Endometrial microvascular endothelial cells (primary cell): ENCODE measurements around the gene SCYGR6. TPM values are rescaled to one million over a fixed set of nuclear protein-coding genes. Genes with fewer than 3 reads are reported as not detected.
"Not testable (repeated sequence)": the region's sequence is repeated elsewhere in the genome, so short reads cannot be mapped to it uniquely, and the experiment has no call there.

Experiments used
- in situ Hi-C: cut with HindIII; loops from 2 replicates; pipeline ENCODE4 v1.10.0; 2017; ENCODE audit warnings: low sequenced_read_pairs, low pct_unique_long_range_greater_than_20kb; ENCODE audit errors: inconsistent ontology term
- total RNA-seq: library from RNA; depleted of rRNA; stranded (reverse); fragments of >200 nt; gene quantifications from one replicate; pipeline ENCODE4 v1.2.3, GENCODE V29; 2015; ENCODE audit errors: inconsistent ontology term

SCYGR6 gene, protein sequence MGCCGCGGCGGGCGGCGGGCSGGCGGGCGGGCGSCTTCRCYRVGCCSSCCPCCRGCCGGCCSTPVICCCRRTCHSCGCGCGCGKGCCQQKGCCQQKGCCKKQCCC
- not detected for total RNA-seq

DNA sequence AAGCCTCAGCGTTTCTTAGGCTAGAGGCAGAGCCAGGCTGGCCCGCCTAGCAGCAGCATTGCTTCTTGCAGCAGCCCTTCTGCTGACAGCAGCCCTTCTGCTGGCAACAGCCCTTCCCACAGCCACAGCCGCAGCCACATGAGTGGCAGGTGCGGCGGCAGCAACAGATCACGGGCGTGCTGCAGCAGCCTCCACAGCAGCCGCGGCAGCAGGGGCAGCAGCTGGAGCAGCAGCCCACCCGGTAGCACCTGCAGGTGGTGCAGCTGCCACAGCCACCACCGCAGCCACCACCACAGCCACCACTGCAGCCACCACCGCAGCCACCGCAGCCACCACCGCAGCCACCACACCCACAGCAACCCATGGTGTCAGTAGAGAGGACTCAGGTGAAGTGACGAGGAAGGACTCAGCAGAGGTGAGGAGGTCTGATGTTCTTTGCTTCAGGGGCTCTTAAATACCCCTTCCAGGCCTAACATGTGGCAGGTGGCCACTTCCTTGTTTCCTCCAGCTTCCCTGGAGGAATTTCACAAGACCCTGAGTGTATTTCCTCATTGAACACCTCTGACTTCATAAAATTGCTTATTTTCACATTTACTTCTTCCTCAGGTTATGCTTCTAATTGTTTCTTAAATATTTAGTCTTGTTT is at the start of gene SCYGR6:
Gene SCYGR6, minus strand, starts transcription at position 364 of the 646 bp plus-strand sequence. Its CDS starts 0 bp downstream, at position 364.
- in situ Hi-C loops = no loop called here

DNA sequence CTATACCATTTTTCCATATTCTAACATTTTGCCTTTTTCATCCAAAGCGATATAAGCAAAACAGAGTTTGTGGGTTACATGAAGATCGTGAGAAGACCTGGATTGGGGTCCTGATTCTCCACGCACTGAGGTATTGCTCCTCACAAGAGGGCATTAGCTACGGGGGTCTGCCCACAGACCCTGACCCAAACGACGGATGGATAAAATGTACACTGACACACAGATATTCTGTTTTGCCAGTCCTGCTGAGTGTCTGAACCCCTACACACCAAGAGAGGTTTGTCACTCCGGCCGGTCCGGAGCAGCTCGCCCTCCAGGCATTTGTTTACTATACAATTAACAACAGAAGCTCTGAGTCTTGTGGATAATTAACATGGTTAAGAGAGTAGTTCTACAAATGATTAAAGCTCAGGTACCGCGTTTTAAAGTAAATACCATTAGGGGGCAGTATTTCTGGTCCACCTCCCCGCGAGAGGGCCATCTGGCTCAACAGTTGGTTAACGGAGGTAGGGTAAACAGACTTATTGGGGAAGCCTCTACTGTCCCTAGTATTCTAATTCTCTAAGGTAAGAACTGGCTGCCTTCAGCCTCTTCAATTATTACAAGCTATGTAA is 49.6 kb upstream of the SCYGR6 start:
- in situ Hi-C loops = no loop called here

DNA sequence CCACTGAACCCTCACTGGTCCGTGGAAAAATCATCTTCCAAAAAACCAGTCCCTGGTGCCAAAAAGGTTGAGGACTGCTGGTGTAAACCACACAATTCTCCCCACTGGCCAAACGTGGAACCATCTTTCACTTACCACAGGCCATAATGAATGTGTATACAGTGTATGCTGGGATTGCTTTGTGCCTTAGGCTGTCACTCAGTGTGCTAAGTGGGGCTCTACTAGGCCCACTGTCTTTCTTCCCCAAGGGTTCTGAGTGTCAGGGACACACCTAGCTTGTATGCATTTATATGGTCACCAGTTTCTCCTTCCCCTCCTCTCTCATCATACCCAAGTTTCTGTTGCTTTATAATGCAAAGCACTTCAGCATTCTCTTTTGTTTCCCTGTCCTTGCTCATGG is 48.4 kb upstream of the SCYGR6 start:
- in situ Hi-C loops = no loop called here

DNA sequence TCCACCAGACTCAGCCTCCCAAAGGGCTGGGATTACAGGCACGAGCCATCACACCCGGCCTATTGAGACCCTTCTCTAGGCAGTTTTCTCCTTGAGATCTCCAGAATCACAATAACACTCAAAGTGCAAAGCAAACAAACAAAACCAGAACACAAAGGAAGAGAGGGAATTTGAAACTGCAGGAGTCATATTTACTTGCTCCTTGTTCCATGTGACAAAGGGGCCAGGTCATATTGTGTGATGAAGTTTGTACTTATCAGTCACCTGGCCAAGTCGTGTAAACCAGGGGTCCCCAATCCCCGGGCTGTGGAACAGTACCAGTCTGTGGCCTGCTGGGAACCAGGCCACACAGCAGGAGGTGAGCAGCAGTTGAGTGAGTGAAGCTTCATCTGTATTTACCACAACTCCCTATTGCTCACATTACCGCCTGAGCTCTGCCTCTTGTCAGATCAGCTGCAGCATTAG is 47.7 kb upstream of the SCYGR6 start:
- in situ Hi-C loops = no loop called here

DNA sequence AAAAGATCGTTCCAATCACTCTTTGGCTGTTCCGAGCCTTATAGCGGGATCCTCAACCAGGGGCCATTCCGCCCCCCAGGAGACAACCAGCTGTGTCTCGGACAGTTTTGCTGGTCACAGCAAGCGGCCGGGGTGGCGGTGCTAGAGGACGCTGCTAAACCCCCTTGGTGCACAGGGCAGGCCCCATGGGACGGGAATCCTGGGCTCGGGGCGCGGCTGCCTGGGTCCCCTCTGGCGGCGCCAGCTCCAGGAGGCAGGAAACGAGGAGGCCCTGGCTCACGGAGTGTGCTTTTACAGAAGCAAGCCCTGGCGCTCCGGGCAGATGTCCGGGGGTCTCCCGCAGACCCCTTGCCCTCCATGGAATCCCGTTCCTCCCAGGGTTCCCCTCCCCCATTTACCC is 43.3 kb upstream of the SCYGR6 start:
- in situ Hi-C loops = no loop called here

DNA sequence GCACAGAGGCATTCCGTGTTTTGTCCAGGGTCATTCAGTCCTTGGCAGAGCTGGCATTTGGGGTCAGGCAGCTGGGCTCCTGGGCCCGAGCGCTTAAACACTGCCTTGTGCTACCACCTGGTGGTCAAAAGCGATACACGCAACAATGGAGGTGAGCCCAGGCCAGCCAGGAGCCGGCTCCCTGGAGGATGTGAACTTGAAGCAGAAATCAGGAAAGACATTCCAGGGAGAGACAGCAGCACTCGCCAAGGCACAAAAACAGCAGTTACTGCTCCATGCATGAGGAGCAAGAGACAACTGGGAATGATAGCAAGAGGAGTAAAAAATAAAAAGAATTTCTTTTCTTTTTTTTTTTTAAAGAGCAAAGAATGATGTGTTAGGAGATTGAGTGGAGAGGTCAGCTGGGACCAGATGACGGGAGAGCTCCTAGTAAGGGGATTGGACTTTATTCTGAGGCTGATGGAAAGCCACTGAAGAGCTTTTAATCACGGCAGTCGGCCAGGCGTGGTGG is 41.9 kb upstream of the SCYGR6 start:
- in situ Hi-C loops = no loop called here

DNA sequence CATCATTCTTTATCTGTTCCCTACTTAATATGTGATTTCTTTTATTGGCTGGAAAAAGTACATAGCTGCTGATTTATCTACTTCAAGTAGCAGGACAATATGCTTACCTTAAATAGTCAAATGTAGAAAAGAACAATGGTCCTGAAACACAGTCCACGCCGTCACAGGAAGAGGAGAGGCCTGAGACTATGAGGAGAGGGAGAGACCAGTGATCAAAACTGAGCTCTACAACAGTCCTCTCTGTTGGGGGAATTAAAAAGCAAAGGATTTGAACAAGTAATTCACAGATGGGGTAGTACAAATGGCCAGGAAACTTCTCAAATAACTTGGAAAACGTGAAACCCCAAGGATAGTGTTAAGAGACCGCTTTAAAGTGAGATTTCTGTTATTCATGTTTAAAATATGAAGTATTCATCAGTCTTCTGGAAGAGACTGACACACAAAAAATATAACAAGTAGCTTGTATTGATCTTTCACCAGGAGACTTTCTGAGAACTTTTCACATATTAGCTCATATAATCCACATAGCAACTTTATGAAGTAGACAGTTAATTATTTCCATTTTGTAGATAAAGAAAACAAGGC is 41.3 kb upstream of the SCYGR6 start:
- in situ Hi-C loops = no loop called here

DNA sequence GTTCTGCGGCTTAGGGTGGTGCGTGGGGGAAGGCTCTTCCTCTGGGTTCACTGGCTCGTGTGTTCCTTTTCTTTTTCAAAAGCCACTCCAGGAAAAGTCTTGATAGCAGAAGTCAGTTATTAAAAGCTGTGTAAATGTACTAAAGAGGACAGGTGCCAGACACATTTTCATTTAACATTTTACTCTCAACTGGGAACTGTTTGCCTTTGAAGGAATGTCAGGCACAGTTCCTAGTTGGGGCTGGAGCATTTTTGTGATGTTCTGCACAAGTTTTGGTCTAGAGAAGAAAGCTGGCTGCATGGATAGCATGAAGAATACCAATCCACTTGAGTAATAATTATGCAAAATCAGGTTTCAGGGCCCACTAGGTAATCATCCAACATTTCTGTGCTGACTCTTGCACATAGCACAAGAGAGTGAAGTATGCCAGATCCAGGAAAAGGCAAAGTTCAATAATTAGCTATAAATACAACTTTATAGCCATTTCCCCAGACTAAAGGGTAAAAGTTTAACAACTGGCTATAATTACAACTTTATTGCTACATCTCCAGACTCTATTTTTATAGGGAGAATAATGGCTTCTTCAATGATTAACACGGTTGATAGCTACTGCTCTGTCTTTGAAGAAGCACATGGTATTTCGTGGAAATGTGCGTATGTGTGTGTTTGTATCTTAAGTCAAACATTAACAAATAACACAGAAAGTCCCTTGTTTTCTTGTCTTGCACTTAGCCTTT is 37.4 kb upstream of the SCYGR6 start:
- in situ Hi-C loops = no loop called here

DNA sequence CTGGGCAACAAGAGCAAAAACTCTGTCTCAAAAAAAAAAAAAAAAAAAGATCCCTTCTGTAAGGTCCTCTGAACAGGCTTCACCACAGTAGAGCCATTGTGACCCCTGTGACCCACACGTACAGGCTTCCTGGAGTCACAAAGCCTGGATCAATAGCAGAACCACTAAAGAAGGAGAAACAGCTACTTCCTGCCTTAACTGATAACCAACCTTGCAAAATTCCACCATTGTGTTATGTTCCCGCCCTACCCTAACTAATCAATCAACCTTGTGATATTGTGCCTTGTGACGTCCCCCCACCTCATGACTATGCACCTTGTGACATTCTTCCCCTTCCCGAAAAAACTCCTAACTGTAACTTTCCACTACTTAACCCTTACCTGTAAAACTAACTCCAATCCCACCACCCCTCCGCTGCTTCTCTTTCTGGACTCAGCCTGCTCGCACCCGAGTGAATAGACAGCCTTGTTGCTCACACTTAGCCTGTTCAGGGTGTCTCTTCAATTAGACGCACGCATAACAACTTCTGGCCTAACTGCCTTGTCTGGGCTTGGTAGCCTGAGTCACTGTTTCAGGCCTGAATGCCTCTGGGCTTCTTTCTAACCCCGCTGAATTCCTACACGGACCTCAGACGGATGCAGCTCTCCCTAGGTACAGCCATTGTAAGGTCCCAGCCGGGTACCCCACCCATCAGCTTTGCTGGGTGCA is 35.0 kb upstream of the SCYGR6 start:
- in situ Hi-C loops = no loop called here

DNA sequence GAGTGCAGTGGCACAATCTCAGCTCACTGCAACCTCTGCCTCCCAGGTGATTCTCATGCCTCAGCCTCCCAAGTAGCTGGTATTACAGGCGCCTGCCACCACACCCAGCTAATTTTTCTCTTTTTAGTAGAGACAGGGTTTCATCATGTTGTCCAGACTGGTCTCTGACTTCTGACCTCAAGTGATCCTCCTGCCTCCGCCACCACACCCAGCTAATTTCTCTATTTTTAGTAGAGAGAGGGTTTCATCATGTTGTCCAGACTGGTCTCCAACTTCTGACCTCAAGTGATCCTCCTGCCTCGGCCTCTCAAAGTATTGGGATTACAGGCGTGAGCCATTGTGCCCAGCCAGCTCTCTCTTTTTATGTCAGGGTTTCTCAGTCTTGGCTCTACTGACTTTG is 31.7 kb upstream of the SCYGR6 start:
- in situ Hi-C loops = not testable (repeated sequence)

DNA sequence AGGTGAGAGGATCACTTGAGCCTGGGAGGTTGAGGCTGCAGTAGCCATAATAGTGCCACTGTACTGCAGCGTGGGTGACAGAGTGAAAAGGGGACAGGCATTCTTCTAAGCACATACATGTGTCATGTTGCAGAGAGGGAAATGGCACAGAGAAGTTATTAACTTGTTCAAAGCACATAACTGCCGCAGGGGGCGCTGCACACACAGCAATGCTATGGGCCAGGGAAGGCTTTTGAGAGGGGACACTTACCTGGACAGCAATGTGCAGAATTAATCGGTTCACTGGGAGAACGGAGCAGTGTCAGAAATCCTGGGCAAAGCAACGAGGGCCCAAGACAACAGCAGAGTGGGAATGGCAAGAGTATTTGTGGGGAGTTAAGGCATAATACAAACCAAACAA is 23.5 kb upstream of the SCYGR6 start:
- in situ Hi-C loops = no loop called here

DNA sequence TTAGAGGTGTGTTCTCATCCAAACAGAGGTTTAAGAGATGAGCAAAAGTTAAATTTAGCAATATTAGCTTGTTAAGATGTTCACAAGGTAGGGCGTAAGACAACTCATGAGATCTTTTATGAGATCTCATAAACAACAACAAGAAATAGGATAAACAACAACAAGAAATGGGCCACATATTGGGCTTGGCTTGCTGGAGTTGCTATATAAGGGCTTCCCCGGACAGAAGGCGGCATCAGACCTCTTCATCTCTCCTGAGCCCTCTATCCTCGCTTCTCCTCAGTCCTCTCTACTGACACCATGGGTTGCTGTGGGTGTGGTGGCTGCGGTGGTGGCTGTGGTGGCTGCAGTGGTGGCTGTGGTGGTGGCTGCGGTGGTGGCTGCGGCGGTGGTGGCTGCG is 21.0 kb upstream of the SCYGR6 start, which contains the start of gene SCYGR8:
Gene SCYGR8, plus strand, starts transcription at position 301 of the 400 bp plus-strand sequence. Its CDS starts 0 bp downstream, at position 301.
- in situ Hi-C loops = no loop called here

DNA sequence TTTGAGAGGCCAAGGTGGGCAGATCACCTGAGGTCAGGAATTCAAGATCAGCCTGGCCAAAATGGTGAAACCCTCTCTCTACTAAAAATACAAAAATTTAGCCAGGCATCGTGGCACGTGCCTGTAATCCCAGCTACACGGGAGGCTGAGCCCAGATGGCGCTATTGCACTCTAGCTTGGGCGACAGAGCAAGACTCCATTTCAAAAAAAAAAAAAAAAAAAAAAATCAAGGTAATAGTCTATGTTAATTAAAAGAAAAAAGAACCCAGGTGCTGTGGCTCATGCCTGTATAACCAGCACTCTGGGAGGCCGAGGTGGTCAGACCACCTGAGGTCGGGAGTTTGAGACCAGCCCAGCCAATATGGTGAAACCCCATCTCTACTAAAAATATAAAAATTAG is 16.1 kb upstream of the SCYGR6 start:
- in situ Hi-C loops = not testable (repeated sequence)

DNA sequence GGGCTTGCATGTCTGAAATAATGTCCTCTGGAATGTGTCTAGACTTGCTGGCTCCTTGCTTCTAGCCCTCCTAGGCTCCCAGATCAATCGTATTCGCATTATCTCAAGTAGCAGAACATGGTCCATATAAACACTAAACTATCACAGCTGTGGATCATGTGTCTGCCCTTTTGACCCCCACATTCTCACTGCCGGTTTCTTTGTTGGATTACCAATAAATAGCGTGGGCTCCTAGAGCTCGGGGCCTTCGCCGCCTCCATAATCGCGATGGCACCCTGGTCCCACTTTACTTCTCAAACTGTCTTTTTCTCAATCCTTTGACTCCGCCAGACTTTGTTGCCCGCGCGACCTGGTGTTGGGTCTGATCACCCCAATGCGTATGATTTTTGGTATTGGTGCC is 14.8 kb upstream of the SCYGR6 start:
- in situ Hi-C loops = no loop called here

DNA sequence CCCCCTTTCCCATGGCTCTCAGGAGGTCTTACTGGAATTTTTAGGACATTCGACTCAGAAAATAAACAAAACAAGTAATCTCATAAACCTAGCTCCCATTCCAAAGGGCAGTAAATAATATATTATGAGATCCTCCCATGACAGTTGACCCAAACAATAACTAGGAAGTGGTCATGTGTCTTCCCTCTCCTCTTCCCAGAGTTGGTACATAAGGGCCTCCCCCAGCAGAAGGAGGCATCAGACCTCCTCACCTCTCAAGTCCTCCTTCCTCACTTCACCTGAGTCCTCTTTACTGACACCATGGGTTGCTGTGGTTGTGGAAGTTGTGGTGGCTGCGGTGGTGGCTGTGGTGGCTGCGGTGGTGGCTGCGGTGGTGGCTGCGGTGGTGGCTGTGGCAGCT is 3.5 kb upstream of the SCYGR6 start, which contains the start of gene SCYGR7:
Gene SCYGR7, plus strand, starts transcription at position 301 of the 400 bp plus-strand sequence. Its CDS starts 0 bp downstream, at position 301.
- in situ Hi-C loops = no loop called here

DNA sequence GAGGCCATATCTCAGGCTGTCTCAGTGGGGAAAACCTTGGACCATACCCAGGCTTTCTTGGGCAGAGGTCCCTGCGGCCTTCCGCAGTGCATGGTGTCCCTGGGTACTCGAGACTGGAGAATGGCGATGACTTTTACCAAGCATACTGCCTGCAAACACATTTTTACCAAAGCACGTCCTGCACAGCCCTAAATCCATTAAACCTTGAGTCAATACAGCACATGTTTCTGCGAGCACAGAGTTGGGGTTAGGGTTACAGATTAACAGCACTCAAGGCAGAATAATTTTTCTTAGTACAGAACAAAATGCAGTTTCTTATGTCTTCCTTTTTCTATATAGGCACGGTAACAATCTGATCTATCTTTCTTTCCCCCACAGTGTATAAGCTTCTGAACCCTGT is 1.7 kb downstream of the SCYGR6 start:
- in situ Hi-C loops = not testable (repeated sequence)

DNA sequence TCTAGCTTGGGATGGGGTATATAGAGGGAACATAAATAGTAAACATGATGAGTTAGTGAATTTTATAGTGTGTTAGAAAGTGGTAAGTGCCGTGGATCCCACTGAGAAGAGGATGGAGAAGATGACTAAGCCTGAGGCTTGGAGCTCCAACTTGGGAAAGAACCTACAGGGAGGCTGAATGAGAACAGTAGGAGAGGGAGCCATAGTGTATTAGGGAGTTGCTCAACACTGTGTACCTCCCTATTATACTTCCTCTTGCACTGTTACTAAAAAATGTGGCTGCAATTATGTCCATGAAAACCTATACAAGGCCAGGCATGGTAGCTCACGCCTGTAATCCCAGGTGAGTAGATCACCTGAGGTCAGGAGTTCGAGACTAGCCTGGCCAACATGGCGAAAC is 3.9 kb downstream of the SCYGR6 start:
- in situ Hi-C loops = no loop called here

DNA sequence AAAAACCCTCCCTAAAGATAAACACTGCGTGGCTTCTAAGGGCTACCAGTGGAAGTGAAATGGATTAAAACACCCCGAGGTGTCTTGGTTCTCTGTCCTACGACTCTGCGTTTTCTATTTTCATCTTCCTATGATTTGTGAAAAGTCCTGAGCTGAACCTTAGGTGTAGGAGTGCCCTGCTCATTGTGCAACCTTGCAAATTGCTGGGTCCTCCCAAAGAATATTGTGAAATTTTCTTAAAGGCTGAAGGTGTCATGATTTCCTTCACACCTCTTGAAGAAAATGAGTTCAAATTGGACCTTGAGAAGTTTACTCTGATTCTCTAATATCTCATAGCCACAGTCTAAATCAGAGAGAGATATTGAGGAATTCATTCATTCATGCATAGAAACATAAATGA is 4.9 kb downstream of the SCYGR6 start:
- in situ Hi-C loops = no loop called here
